GM12878 (cell line): ENCODE results near the gene TIPIN. TPM values are rescaled to one million over a fixed set of nuclear protein-coding genes. Genes with fewer than 3 reads are reported as not detected.
A peak's percentile ranks its signal among the peaks of the same experiment; 100 is the strongest.

Experiments
- ASH2L ChIP-seq: fragments of 300-600, 200-600 bp; sonication (generic); IDR thresholded peaks from 2 replicates; pipeline ENCODE4 v1.6.1; 2017; ENCODE audit warnings: low read depth, mild to moderate bottlenecking, borderline replicate concordance
- ATF7 ChIP-seq: fragments of 450-650 bp; IDR thresholded peaks from 2 replicates; pipeline ENCODE4 v1.6.1; 2016; ENCODE audit warnings: low read depth, mild to moderate bottlenecking
- CREM ChIP-seq: IDR thresholded peaks from 2 replicates; pipeline ENCODE4 v1.6.1; 2014; ENCODE audit warnings: antibody characterized with exemption, low read depth
- CUX1 ChIP-seq: IDR thresholded peaks from 2 replicates; pipeline ENCODE4 v1.6.1; 2012; ENCODE audit warnings: improper control_type of control experiment, low read depth, low read length; ENCODE audit not compliant: insufficient replicate concordance
- HDAC6 ChIP-seq: fragments of 200-600 bp; sonication (generic); IDR thresholded peaks from one replicate; pipeline ENCODE4 v1.8.0; 2017; ENCODE audit warnings: antibody characterized with exemption; ENCODE audit not compliant: unreplicated experiment
- IKZF2 ChIP-seq, 2 experiments: fragments of 450-650 bp; IDR thresholded peaks; 2 replicates each; pipeline ENCODE4 v1.6.1; 2017; ENCODE audit warnings: mild to moderate bottlenecking in 2 of 2, moderate library complexity in 2 of 2
- JUNB ChIP-seq: IDR thresholded peaks from 2 replicates; pipeline ENCODE4 v1.6.1; 2016; ENCODE audit warnings: antibody characterized with exemption, mild to moderate bottlenecking
- MTA2 ChIP-seq: fragments of 450-650 bp; IDR thresholded peaks from 2 replicates; pipeline ENCODE4 v1.6.1; 2016; ENCODE audit warnings: low read depth, mild to moderate bottlenecking, moderate library complexity
- NFYA ChIP-seq: IDR thresholded peaks from 2 replicates; pipeline ENCODE4 v1.6.1; 2011; ENCODE audit warnings: low read depth, mild to moderate bottlenecking, low read length, improper control_type of control experiment, borderline replicate concordance
- NRF1 ChIP-seq: conservative IDR thresholded peaks from 2 replicates; pipeline ENCODE4 v1.6.1; 2011; ENCODE audit warnings: mild to moderate bottlenecking, low read depth, low read length, improper control_type of control experiment
- POLR2A ChIP-seq: IDR thresholded peaks from 2 replicates; pipeline ENCODE4 v1.6.1; 2011; ENCODE audit warnings: low read depth, mild to moderate bottlenecking, low read length
- RUNX3 ChIP-seq: IDR thresholded peaks from 2 replicates; pipeline ENCODE4 v1.6.1; 2012; ENCODE audit warnings: low read length, inconsistent platforms
- SMARCA5 ChIP-seq: fragments of 450-650 bp; IDR thresholded peaks from 2 replicates; pipeline ENCODE4 v1.6.1; 2017; ENCODE audit warnings: mild to moderate bottlenecking
- SUPT20H ChIP-seq: IDR thresholded peaks from 2 replicates; pipeline ENCODE4 v1.6.1; 2011; ENCODE audit warnings: low read depth, mild to moderate bottlenecking, low read length, moderate library complexity, borderline replicate concordance; ENCODE audit not compliant: control insufficient read depth
- TBL1XR1 ChIP-seq: IDR thresholded peaks from 2 replicates; pipeline ENCODE4 v1.6.1; 2012; ENCODE audit warnings: low read depth, low read length, improper control_type of control experiment
- ZNF622 ChIP-seq: fragments of 450-650 bp; IDR thresholded peaks from 2 replicates; pipeline ENCODE4 v1.6.1; 2017; ENCODE audit warnings: mild to moderate bottlenecking, inconsistent platforms
- polyA plus RNA-seq, 11 experiments: library from polyadenylated mRNA; depleted of rRNA in 4 of 11; unstranded in 6 of 11; stranded (reverse) in 5 of 11; fragments of >200 nt; fragmentation: Nextera tagmentation in 4 of 11; fragmentation: Illumina TruSeq in 1 of 11; extraction: Ambion mirVana in 4 of 11; extraction: Trizol in 1 of 11; gene quantifications; 1 replicate in 1 of 11; 2 replicates in 10 of 11; pipeline versions ENCODE4 v1.2.1 to v1.2.3, GENCODE V29; 2011 to 2016; ENCODE audit warnings: inconsistent platforms in 2 of 11, missing spikeins in 2 of 11, low read depth in 1 of 11
- total RNA-seq, 4 experiments: library from RNA; depleted of rRNA in 3 of 4; stranded (reverse); fragments of >200 nt in 3 of 4; fragmentation: Illumina TruSeq in 1 of 4; extraction: Trizol in 1 of 4; gene quantifications; 2 replicates each; pipeline versions ENCODE4 v1.2.1 to v1.2.3, GENCODE V29; 2013 to 2021
- TF ChIP-seq, protein P1 (sequence below): IDR thresholded peaks from 2 replicates; pipeline ENCODE4 v1.6.1; 2011; ENCODE audit warnings: mild to moderate bottlenecking, low read depth, low read length, moderate library complexity; ENCODE audit not compliant: insufficient replicate concordance
- TF ChIP-seq, protein P2 (sequence below): fragments of 450-650 bp; formaldehyde crosslinking; IDR thresholded peaks from 2 replicates; pipeline ENCODE4 v1.5.0; 2022; ENCODE audit warnings: mild to moderate bottlenecking, missing genetic modification characterization

The TIPIN gene
- total and polyA plus RNA-seq, 10 of the 15 experiments (the other 5 are each of a cell fraction or from before 2014, with no cell fraction given), result 21.1 to 69.2 (median 47.0) TPM

GRCh38 chr15:66389859-66390381, 33.4 kb upstream of the TIPIN start (continued):
- no peak for TF ChIP-seq NRF1
- peak; percentile 58; the same call in 1 of the 2 replicates for TF ChIP-seq RUNX3
- TF ChIP-seq, protein P1, sequence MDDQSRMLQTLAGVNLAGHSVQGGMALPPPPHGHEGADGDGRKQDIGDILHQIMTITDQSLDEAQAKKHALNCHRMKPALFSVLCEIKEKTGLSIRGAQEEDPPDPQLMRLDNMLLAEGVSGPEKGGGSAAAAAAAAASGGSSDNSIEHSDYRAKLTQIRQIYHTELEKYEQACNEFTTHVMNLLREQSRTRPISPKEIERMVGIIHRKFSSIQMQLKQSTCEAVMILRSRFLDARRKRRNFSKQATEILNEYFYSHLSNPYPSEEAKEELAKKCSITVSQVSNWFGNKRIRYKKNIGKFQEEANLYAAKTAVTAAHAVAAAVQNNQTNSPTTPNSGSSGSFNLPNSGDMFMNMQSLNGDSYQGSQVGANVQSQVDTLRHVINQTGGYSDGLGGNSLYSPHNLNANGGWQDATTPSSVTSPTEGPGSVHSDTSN, result no peak
- peak; percentile 78 for TF ChIP-seq JUNB
- TF ChIP-seq IKZF2 (IDR thresholded peaks at IDR 0.05), result peak in 1 of 2 experiments; percentile 2; a peak in 1 of 4 replicates
- TF ChIP-seq SMARCA5, result 0 out of 2 replicates have a peak, but pooled peaks have one; percentile 9
- no peak for TF ChIP-seq CUX1
- no peak for TF ChIP-seq ATF7
- no peak for TF ChIP-seq POLR2A
- TF ChIP-seq TBL1XR1, result no peak
- no peak for TF ChIP-seq NFYA
- TF ChIP-seq HDAC6, result no peak
- no peak for TF ChIP-seq ZNF622
- peak; percentile 43; the same call in 1 of the 2 replicates for TF ChIP-seq CREM
- TF ChIP-seq SUPT20H, result no peak
- TF ChIP-seq MTA2, result no peak
- TF ChIP-seq, protein P2, sequence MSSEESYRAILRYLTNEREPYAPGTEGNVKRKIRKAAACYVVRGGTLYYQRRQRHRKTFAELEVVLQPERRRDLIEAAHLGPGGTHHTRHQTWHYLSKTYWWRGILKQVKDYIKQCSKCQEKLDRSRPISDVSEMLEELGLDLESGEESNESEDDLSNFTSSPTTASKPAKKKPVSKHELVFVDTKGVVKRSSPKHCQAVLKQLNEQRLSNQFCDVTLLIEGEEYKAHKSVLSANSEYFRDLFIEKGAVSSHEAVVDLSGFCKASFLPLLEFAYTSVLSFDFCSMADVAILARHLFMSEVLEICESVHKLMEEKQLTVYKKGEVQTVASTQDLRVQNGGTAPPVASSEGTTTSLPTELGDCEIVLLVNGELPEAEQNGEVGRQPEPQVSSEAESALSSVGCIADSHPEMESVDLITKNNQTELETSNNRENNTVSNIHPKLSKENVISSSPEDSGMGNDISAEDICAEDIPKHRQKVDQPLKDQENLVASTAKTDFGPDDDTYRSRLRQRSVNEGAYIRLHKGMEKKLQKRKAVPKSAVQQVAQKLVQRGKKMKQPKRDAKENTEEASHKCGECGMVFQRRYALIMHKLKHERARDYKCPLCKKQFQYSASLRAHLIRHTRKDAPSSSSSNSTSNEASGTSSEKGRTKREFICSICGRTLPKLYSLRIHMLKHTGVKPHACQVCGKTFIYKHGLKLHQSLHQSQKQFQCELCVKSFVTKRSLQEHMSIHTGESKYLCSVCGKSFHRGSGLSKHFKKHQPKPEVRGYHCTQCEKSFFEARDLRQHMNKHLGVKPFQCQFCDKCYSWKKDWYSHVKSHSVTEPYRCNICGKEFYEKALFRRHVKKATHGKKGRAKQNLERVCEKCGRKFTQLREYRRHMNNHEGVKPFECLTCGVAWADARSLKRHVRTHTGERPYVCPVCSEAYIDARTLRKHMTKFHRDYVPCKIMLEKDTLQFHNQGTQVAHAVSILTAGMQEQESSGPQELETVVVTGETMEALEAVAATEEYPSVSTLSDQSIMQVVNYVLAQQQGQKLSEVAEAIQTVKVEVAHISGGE (CRISPR knock-in tag), result no peak
- no peak for TF ChIP-seq ASH2L
